ENCODE data around the gene TSPYL6. TPM values are rescaled to one million over a fixed set of nuclear protein-coding genes. Genes with fewer than 3 reads are reported as not detected.

TSPYL6 gene
- total RNA-seq, 1 experiment from 2014 or later, result not detected

GRCh38 chr2:54213082-54213481 lies 42.9 kb downstream of the TSPYL6 start:
- Histone ChIP-seq H3K27ac (ENCODE audit: low read length) (no peak overlapping the region), H3K4me1 (ENCODE audit: control insufficient read depth, insufficient read depth, low read length) (no peaks in the 10 kb centered on the region), H3K9me3 (ENCODE audit: control insufficient read depth, insufficient read depth, low read depth, low read length) (no peaks in the 10 kb centered on the region), H3K36me3 (ENCODE audit: control insufficient read depth, insufficient read depth, low read length) (no peaks in the 10 kb centered on the region), H3K27me3 (ENCODE audit: control insufficient read depth, insufficient read depth, low read length) (no peaks in the 10 kb centered on the region), H3K4me3 (ENCODE audit: low read depth in 2 of 2, low read length in 2 of 2) (no peak overlapping the region)
- no peak for ATAC-seq
- intact Hi-C loops (cut with micrococcal nuclease; ENCODE audit: unreplicated experiment), result no loop called here
- BruUV-seq (replicated peaks), result no TSS peak
- in situ Hi-C loops (cut with HindIII; ENCODE audit: low pct_unique_long_range_greater_than_20kb, low sequenced_read_pairs), result no loop called here
- TF ChIP-seq CTCF (IDR thresholded peaks at IDR 0.05), result no peak
- TF ChIP-seq REST (IDR thresholded peaks at IDR 0.05; ENCODE audit: insufficient read depth in 1 of 2, low read depth in 2 of 2, low read length in 1 of 2), result no peak
- no peak for TF ChIP-seq POLR2AphosphoS5 (IDR thresholded peaks at IDR 0.05; ENCODE audit: low read depth, low read length)
- no peak for TF ChIP-seq TCF7L2 (IDR thresholded peaks at IDR 0.05; ENCODE audit: low read depth, low read length)
- TF ChIP-seq SIN3A (IDR thresholded peaks at IDR 0.05; ENCODE audit: borderline replicate concordance, insufficient read depth, low read depth, low read length), result no peak
- ChIA-PET CTCF (no interaction called here), POLR2A (no interaction called here)
- DNase-seq (ENCODE audit: low read depth, low spot score), result no peak

- intact Hi-C loops (cut with micrococcal nuclease; ENCODE audit: unreplicated experiment), result no loop called here
- ChIA-PET CTCF (no interaction called here), POLR2A (no interaction called here)
- Histone ChIP-seq H3K27me3 (ENCODE audit: control insufficient read depth, insufficient read depth, low read length) (no peaks in the 10 kb centered on the region), H3K36me3 (ENCODE audit: control insufficient read depth, insufficient read depth, low read length) (no peaks in the 10 kb centered on the region), H3K4me3 (ENCODE audit: low read depth in 2 of 2, low read length in 2 of 2) (no peak overlapping the region), H3K9me3 (ENCODE audit: control insufficient read depth, insufficient read depth, low read depth, low read length) (no peaks in the 10 kb centered on the region), H3K27ac (ENCODE audit: low read length) (no peak overlapping the region), H3K4me1 (ENCODE audit: control insufficient read depth, insufficient read depth, low read length) (no peaks in the 10 kb centered on the region)
- in situ Hi-C loops (cut with HindIII; ENCODE audit: low pct_unique_long_range_greater_than_20kb, low sequenced_read_pairs), result no loop called here
- TF ChIP-seq CTCF (IDR thresholded peaks at IDR 0.05) (no peak), TCF7L2 (IDR thresholded peaks at IDR 0.05; ENCODE audit: low read depth, low read length) (no peak), SIN3A (IDR thresholded peaks at IDR 0.05; ENCODE audit: borderline replicate concordance, insufficient read depth, low read depth, low read length) (no peak), POLR2AphosphoS5 (IDR thresholded peaks at IDR 0.05; ENCODE audit: low read depth, low read length) (no peak), REST (IDR thresholded peaks at IDR 0.05; ENCODE audit: insufficient read depth in 1 of 2, low read depth in 2 of 2, low read length in 1 of 2) (no peak)
- no TSS peak for BruUV-seq (replicated peaks)
- ATAC-seq, result no peak
- peak; percentile 20 for DNase-seq (ENCODE audit: low read depth, low spot score)
These were observed 43.6 kb downstream of the TSPYL6 start for GRCh38 chr2:54212456-54212855.
